GM12878 (cell line): ENCODE results near the gene FGFR2.

Experiments used
- BACH1 ChIP-seq: fragments of 450-650 bp; IDR thresholded peaks from 2 replicates; pipeline ENCODE4 v1.6.1; 2017; ENCODE audit warnings: mild to moderate bottlenecking, borderline replicate concordance
- EGR1 ChIP-seq, 2 experiments: IDR thresholded peaks; 1 replicate in 1 of 2; 2 replicates in 1 of 2; pipeline ENCODE4 v1.6.1; 2011 to 2012; ENCODE audit warnings: low read depth in 2 of 2, low read length in 2 of 2, borderline replicate concordance in 1 of 2, mild to moderate bottlenecking in 1 of 2, moderate library complexity in 1 of 2
- ELK1 ChIP-seq: IDR thresholded peaks from 2 replicates; pipeline ENCODE4 v1.6.1; 2012; ENCODE audit warnings: low read depth, low read length, improper control_type of control experiment
- ESRRA ChIP-seq: IDR thresholded peaks from 2 replicates; pipeline ENCODE4 v1.6.1; 2012; ENCODE audit warnings: mild to moderate bottlenecking, low read length, improper control_type of control experiment
- JUND ChIP-seq: IDR thresholded peaks from 2 replicates; pipeline ENCODE4 v1.6.1; 2012; ENCODE audit warnings: low read depth, mild to moderate bottlenecking, low read length, improper control_type of control experiment, moderate library complexity
- KDM1A ChIP-seq: fragments of 200-600 bp; sonication (generic); IDR thresholded peaks from 2 replicates; pipeline ENCODE4 v1.6.1; 2016; ENCODE audit warnings: borderline replicate concordance
- NFYB ChIP-seq: IDR thresholded peaks from 2 replicates; pipeline ENCODE4 v1.6.1; 2011; ENCODE audit warnings: low read depth, mild to moderate bottlenecking, low read length, improper control_type of control experiment, moderate library complexity; ENCODE audit not compliant: insufficient read depth
- NRF1 ChIP-seq: conservative IDR thresholded peaks from 2 replicates; pipeline ENCODE4 v1.6.1; 2011; ENCODE audit warnings: mild to moderate bottlenecking, low read depth, low read length, improper control_type of control experiment
- POLR2A ChIP-seq: IDR thresholded peaks from 2 replicates; pipeline ENCODE4 v1.6.1; 2011; ENCODE audit warnings: low read depth, mild to moderate bottlenecking, low read length
- POLR2AphosphoS5 ChIP-seq: IDR thresholded peaks from 2 replicates; pipeline ENCODE4 v1.6.1; 2011; ENCODE audit warnings: mild to moderate bottlenecking, low read length, inconsistent platforms
- TCF3 ChIP-seq: IDR thresholded peaks from 2 replicates; pipeline ENCODE4 v1.6.1; 2012; ENCODE audit warnings: low read depth, mild to moderate bottlenecking, low read length, borderline replicate concordance; ENCODE audit not compliant: insufficient read depth
- TF ChIP-seq, protein P1 (sequence below): IDR thresholded peaks from 2 replicates; pipeline ENCODE4 v1.6.1; 2012; ENCODE audit warnings: mild to moderate bottlenecking, low read depth, low read length
- TF ChIP-seq, protein P2 (sequence below): fragments of 150-350 bp; IDR thresholded peaks from 2 replicates; pipeline ENCODE4 v1.6.1; 2016; ENCODE audit warnings: low read depth, low read length
- TF ChIP-seq, protein P3 (sequence below), 3 experiments: IDR thresholded peaks in 2 of 3; conservative IDR thresholded peaks in 1 of 3; 2 replicates each; pipeline ENCODE4 v1.5.1; 2011; ENCODE audit warnings: low read depth in 3 of 3, low read length in 3 of 3, mild to moderate bottlenecking in 3 of 3, control low read depth in 2 of 3, moderate library complexity in 2 of 3, inconsistent platforms in 1 of 3, mixed read lengths in 1 of 3; ENCODE audit not compliant: control insufficient read depth in 2 of 3, insufficient read depth in 1 of 3; ENCODE audit errors: extremely low read depth in 1 of 3

DNA sequence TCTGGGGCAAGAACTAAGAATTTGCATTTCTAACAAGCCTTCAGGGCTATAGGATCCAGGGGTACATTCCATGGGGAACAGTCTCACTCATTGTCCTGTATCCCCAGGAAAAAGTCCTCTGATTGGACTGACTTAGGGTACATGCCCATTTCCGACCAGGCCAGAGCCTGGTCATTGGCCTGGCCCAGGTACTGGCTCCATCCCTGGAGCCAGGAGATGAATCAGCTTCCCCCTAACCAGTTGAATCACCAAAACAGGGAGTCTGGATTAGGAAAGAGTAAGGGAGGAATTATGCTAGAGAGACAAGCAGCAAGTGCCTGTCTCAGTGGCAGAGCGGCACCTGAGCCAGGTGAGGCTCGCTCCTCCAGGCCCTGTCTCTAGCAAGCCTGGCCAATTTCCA lies 137.5 kb downstream of the FGFR2 start:
- TF ChIP-seq POLR2A (no peak), NRF1 (no peak), JUND (no peak), TCF3 (no peak), EGR1 (IDR thresholded peaks at IDR 0.05; ENCODE audit: borderline replicate concordance in 1 of 2, low read depth in 2 of 2, low read length in 2 of 2) (no peak), NFYB (no peak), ESRRA (no peak), BACH1 (no peak), KDM1A (no peak), ELK1 (no peak), POLR2AphosphoS5 (no peak)
- TF ChIP-seq, protein P1, sequence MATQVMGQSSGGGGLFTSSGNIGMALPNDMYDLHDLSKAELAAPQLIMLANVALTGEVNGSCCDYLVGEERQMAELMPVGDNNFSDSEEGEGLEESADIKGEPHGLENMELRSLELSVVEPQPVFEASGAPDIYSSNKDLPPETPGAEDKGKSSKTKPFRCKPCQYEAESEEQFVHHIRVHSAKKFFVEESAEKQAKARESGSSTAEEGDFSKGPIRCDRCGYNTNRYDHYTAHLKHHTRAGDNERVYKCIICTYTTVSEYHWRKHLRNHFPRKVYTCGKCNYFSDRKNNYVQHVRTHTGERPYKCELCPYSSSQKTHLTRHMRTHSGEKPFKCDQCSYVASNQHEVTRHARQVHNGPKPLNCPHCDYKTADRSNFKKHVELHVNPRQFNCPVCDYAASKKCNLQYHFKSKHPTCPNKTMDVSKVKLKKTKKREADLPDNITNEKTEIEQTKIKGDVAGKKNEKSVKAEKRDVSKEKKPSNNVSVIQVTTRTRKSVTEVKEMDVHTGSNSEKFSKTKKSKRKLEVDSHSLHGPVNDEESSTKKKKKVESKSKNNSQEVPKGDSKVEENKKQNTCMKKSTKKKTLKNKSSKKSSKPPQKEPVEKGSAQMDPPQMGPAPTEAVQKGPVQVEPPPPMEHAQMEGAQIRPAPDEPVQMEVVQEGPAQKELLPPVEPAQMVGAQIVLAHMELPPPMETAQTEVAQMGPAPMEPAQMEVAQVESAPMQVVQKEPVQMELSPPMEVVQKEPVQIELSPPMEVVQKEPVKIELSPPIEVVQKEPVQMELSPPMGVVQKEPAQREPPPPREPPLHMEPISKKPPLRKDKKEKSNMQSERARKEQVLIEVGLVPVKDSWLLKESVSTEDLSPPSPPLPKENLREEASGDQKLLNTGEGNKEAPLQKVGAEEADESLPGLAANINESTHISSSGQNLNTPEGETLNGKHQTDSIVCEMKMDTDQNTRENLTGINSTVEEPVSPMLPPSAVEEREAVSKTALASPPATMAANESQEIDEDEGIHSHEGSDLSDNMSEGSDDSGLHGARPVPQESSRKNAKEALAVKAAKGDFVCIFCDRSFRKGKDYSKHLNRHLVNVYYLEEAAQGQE, result no peak
- TF ChIP-seq, protein P2, sequence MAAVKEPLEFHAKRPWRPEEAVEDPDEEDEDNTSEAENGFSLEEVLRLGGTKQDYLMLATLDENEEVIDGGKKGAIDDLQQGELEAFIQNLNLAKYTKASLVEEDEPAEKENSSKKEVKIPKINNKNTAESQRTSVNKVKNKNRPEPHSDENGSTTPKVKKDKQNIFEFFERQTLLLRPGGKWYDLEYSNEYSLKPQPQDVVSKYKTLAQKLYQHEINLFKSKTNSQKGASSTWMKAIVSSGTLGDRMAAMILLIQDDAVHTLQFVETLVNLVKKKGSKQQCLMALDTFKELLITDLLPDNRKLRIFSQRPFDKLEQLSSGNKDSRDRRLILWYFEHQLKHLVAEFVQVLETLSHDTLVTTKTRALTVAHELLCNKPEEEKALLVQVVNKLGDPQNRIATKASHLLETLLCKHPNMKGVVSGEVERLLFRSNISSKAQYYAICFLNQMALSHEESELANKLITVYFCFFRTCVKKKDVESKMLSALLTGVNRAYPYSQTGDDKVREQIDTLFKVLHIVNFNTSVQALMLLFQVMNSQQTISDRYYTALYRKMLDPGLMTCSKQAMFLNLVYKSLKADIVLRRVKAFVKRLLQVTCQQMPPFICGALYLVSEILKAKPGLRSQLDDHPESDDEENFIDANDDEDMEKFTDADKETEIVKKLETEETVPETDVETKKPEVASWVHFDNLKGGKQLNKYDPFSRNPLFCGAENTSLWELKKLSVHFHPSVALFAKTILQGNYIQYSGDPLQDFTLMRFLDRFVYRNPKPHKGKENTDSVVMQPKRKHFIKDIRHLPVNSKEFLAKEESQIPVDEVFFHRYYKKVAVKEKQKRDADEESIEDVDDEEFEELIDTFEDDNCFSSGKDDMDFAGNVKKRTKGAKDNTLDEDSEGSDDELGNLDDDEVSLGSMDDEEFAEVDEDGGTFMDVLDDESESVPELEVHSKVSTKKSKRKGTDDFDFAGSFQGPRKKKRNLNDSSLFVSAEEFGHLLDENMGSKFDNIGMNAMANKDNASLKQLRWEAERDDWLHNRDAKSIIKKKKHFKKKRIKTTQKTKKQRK, result no peak
- TF ChIP-seq, protein P3, sequence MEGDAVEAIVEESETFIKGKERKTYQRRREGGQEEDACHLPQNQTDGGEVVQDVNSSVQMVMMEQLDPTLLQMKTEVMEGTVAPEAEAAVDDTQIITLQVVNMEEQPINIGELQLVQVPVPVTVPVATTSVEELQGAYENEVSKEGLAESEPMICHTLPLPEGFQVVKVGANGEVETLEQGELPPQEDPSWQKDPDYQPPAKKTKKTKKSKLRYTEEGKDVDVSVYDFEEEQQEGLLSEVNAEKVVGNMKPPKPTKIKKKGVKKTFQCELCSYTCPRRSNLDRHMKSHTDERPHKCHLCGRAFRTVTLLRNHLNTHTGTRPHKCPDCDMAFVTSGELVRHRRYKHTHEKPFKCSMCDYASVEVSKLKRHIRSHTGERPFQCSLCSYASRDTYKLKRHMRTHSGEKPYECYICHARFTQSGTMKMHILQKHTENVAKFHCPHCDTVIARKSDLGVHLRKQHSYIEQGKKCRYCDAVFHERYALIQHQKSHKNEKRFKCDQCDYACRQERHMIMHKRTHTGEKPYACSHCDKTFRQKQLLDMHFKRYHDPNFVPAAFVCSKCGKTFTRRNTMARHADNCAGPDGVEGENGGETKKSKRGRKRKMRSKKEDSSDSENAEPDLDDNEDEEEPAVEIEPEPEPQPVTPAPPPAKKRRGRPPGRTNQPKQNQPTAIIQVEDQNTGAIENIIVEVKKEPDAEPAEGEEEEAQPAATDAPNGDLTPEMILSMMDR (IDR thresholded peaks at IDR 0.05 in 2 of 3, conservative IDR thresholded peaks at IDR 0.05 in 1 of 3; ENCODE audit: control insufficient read depth in 2 of 3, extremely low read depth in 1 of 3, insufficient read depth in 1 of 3, low read depth in 3 of 3, low read length in 3 of 3), result no peak
